Measurements from ENCODE around the gene SLC25A6.
"Not testable (repeated sequence)": the region's sequence is repeated elsewhere in the genome, so short reads cannot be mapped to it uniquely, and the experiment has no call there.

SLC25A6 gene

DNA sequence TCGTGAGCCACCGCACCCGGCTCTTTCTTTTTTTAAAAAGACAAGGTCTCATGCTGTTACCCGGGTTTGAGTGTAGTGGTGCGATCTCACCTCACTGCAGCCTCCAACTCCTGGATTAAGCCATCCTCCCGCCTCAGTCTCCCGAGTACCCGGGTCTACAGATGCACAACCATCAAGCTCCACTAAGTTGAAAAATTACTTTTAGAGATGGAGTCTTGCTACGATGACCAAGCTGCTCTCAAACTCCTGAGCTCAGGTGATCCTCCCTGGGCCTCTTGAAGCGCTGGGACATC lies 2.0 kb downstream of the SLC25A6 start:
- DNase-seq (ENCODE audit: low read depth), result no peak

DNA sequence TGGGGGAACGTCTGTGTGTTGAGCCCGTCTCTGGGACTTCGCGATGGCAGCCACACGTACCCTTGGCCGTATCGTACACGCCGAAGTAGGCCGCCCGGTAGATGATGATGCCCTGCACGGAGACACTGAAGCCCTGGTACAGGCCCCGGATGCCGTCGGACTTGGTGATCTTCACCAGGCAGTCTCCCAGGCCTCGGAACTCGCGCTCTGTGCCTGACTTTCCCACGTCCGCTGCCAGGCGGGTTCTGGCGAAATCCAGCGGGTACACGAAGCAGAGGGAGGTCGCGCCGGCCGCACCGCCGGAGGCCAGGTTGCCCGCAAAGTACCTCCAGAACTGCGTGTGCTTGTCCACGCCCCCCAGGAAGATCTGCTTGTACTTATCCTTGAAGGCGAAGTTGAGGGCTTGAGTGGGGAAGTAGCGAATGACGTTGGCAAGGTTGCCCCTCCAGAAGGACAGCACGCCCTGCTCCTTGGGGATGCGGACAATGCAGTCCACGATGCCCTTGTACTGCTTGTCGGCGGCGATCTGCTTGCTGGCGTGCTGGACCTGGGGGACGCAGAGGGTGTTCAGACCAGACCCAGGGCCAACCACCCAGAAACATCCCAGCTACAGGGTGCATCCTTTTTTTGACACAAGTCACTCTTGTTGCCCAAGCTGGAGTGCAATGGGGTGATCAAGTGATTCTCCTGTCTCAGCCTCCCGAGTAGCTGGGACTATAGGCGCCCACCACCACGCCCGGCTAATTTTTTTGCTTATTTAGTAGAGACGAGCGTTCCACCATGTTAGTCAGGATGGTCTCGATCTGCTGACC lies 2.5 kb downstream of the SLC25A6 start:
- no peak for DNase-seq (ENCODE audit: low read depth)

DNA sequence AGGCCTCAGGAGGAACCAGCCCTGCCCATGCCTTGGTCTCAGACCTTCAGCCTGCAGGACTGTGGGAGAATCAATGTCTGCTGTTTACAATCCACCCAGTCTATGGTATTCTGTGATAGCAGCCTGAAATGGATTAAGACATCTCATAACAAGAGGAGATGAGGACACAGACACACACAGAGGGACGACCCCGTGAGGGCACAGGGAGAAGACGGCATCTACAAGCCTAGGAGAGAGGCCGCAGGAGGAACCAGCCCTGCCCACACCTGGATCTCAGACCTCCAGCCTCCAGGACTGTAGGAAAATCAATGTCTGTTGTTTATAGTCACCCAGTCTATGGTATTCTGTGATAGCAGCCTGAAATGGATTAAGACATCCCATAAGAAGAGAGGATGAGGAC lies 3.3 kb downstream of the SLC25A6 start:
- DNase-seq (ENCODE audit: low read depth), result no peak

DNA sequence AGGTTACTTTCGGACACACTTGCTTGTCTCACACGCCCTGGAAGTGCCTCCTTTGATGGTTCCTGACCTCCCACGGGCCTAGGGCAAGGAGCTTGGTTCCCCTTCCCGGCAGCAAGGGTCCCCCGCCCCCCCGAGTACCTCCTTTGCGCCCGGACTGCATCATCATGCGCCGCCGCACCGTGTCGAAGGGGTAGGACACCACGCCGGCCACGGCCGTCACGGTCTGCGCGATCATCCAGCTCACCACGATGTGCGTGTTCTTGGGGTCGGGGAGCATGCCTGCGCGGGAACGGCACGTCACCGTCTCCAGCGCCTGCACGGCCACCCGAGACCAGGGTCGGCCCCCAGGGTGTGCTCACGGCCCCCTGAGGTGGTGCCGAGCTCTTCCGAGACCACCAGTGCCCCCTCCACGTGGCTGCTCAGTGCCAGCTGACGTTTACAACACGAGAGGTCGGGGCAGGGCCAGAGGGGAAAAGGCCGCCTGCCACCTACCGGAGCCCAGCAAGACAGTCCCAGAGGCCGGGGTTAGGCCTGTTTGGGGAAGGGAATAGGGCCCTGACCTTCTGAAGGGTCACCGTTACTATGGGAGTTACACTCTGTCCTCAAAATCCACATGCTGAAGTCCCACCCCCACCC lies 4.7 kb downstream of the SLC25A6 start:
- DNase-seq (ENCODE audit: low read depth), result no peak

DNA sequence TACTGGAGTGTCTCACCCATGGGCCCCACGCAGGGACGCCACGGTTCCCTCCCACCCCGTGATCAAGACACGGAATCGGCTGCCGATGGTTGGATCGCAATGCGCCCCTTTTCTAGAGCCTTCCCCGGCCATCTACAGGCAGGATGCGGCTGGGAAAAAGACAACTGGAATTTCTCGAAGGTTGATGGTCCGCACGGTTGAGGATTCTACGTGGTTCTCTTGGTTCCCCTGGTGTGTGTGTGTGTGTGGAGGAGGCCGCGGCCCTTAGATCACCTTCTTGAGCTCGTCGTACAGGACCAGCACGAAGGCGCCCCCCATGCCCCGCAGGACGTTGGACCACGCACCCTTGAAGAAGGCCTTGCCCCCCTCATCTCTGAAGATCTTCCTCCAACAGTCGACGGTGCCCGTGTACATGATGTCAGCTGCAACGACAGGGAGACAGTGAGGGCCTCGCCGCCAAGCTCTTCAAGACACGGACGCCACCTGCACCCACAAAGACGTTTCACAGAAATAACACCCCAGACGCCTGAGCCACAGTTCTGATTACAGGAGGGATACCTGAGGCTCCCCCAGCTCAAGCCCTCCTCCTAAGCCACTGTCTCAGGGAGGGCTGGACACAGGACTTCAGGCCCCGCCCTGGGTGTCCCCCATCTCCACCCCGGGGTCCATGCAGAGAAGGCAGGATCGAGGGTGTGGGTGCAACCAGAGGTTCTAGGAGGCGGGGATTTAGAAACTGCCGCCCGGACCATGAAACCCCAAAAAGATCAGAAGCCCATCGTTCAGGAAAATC lies 5.4 kb downstream of the SLC25A6 start:
- DNase-seq (ENCODE audit: low read depth), result no peak

DNA sequence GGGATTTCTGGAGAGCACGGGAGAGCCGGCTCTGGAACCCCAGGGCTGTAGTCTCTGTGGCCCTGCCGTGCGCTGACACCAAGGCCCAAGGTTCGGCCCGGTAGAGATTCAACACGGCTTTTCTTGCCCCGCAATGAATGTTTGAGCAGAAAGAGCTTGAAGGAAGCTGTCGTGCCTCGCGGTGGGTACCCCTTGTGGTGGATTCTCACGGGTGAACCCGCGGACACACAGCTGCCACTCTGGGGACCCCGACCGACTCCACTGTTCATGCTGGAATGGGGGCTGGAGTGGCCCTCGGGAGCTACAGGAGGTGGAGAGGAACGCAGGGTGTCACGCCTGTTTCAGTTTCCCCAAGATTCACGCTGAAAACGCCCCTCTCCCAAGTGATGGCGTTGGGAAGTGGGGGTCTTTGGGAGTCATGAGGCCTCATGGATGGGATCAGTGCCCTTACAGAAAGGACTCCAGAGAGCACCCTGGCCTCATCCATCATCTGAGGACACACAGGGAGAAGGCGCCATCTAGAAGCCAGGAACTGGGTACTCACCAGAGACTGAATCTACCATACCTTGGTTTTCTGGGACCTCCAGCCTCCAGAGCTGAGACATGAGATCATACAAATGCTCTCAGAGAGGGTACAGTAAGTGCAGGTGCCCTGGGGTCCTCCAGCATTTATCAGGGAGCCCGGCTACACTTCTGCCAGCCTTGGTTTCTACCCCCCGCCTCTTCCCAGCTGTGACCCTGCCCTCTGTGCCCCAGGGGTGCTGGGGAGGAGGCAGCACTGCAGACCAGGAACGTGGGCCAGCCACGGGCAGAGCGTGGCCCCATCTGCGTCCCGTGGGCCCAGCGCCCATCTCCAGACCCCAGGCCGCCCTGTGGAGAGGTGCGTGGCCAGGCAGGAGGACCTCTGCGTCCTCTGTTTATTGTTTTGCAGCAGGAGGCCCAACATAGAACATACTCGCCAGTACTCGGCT lies 6.4 kb downstream of the SLC25A6 start:
- DNase-seq (ENCODE audit: low read depth), result no peak

DNA sequence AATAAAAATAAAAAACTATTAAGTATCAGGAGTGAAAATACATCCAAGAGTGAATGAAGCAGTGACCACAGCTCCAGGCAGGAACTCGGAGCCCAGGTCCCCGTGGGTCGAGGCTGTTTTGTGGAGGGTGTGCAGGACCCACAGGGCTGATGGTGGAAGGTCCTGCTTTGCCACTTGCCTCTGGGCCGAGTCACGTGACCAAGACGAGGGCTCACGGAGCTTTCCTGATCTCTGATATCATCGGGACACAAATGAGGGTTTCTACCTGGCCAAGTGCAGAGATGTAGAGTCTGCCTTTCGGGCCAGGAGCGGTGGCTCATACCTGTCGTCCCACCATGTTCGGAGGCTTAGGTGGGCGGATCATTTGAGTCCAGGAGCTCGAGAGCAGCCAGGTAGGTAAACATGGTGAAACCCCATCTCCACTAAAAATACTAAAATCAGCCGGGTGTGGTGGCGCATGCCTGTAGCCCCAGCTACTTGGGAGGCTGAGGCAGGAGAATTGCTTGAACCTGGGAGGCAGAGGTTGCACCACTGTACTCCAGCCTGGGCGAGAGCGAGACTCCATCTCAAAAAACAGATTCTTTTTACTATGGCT lies 7.2 kb downstream of the SLC25A6 start:
- DNase-seq (ENCODE audit: low read depth), result no peak

DNA sequence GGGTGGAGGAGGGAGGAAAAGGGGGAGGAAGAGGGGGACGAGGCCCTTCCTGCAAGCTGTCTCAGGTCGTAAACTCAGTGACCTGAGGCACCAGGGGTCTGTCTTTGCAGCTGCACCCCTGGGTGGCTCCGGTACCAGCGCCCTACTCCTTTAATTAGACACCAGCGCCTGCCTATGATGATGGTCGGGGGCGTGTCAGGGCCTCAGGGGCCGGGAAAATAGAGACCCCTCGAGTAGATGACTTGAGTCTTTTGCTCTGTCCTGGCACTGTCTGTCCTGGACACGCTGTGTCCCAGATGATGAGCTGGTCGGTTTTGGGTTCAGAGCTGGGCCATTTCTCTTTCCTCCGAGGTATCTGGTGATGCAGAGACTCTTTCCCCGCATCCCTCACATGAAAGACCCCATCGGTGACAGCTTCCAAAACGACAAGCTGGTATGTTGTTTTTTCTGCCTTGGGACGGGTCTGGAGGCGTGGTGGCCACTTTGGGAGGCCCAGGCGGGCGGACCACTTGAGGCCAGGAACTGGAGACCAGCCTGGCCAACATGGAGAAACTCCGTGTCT lies 11.2 kb downstream of the SLC25A6 start:
- no peak for DNase-seq (ENCODE audit: low read depth)

DNA sequence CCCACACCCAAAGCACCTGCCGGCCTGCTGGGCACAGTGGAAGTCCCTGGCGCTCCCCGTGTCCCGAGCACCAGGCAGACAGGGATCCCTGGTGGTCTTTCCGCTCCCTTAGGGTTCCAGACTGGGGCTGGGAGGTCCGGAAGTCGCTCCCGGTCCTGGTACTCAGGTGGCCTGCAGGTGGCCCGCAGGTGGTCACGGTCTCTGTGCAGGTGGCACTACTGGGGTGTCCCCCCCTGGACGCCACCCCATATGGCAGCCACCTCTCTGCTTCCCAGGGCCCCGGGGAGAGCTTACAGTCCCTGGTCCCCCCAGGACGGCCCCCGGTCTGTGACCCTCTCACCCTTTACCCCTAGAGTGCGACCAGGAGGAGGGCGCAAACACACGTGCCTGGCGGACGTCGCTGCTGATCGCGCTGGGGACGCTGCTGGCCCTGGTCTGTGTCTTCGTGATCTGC lies 13.6 kb downstream of the SLC25A6 start:
- no peak for DNase-seq (ENCODE audit: low read depth)

DNA sequence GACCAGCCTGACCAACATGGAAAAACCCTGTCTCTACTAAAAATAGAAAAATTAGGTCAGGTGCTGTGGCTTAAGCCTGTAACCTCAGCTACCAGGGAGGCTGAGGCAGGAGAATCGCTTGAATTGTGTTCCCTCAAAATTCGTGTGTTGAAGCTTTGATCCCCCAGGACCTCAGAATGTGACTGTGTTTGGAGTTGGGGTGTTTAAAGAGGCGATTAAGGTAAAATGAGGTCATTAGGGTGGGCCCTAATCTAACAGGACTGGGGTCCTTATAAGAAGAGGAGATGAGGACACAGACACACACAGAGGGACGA lies 23.6 kb downstream of the SLC25A6 start:
- no peak for DNase-seq (ENCODE audit: low read depth)

DNA sequence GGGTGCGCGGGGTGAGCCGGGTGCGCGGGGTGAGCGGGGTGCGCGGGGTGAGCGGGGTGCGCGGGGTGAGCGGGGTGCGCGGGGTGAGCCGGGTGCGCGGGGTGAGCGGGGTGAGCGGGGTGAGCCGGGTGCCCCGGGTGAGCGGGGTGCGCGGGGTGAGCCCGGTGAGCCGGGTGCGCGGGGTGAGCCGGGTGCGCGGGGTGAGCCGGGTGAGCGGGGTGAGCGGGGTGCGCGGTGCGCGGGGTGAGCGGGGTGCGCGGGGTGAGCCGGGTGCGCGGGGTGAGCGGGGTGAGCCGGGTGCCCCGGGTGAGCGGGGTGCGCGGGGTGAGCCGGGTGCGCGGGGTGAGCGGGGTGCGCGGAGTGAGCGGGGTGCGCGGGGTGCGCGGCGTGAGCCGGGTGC lies 25.6 kb downstream of the SLC25A6 start:
- DNase-seq (ENCODE audit: low read depth), result not testable (repeated sequence)

DNA sequence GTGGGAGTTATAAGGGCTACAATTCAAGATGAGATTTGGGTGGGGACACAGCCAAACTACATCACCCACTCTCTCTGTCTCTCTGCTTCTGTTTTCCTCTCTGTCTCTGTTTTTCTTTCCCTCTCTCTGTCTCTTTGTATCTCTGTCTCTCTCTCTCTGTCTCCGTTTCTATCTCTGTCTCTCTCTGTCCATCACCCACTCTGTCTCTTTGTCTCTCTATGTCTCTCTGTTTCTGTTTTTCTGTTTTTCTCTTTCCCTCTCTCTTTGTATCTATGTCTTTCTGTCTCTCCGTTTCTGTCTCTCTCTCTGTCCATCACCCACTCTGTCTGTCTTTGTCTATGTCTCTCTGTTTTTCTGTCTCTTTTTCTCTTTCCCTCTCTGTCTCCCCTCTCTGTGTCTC lies 30.0 kb downstream of the SLC25A6 start:
- DNase-seq (ENCODE audit: low read depth), result no peak

DNA sequence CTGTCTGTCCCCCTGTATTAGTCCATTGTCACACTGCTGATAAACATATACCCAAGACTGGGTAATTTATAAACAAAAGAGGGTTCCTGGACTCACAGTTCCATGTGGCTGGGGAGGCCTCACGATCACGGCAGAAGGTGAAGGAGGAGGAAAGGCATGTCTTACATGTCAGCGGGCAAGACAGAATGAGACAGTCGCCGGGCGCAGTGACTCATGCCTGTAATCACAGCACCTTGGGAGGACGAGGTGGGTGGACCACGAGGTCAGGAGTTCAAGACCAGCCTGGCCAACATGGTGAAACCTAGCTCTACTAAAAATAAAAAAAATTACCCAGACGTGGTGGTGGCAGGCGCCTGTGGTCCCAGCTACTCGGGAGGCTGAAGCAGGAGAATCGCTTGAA lies 30.6 kb downstream of the SLC25A6 start:
- no peak for DNase-seq (ENCODE audit: low read depth)

DNA sequence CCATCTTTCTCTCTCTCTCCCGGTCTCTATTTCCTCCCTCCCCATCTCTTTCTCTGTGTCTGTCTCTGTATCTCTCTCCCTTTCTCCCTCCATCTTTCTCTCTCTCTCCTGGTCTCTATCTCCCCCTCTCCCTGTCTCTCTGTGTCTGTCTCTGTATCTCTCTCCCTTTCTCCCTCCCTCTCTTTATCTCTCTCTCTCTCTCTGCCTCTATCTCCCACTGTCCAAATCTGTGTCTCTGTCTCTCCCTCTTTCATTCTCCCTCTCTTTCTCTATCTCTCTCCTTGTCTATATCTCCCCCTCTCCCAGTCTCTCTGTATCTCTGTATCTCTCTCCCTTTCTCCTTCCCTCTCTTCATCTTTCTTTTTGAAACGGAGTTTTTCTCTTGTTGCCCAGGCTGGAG lies 31.7 kb downstream of the SLC25A6 start:
- DNase-seq (ENCODE audit: low read depth), result no peak

DNA sequence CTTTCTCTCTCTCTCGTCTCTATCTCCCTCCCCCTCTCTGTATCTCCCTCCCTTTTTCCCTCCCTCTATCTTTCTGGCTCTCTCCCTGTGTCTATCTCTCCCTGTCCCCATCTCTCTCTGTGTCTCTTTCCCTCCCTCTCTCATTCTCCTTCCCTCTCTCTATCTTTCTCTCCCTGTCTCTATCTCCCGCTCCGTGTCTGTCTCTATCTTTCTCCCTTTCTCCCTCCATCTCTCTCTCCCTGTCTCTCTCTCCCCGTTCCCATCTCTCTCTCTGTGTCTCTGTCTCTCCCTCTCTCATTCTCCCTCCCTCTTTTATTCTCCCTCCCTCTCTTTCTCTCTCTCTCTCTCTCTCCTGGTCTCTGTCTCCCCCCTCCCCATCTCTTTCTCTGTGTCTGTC lies 32.4 kb downstream of the SLC25A6 start:
- DNase-seq (ENCODE audit: low read depth), result no peak

DNA sequence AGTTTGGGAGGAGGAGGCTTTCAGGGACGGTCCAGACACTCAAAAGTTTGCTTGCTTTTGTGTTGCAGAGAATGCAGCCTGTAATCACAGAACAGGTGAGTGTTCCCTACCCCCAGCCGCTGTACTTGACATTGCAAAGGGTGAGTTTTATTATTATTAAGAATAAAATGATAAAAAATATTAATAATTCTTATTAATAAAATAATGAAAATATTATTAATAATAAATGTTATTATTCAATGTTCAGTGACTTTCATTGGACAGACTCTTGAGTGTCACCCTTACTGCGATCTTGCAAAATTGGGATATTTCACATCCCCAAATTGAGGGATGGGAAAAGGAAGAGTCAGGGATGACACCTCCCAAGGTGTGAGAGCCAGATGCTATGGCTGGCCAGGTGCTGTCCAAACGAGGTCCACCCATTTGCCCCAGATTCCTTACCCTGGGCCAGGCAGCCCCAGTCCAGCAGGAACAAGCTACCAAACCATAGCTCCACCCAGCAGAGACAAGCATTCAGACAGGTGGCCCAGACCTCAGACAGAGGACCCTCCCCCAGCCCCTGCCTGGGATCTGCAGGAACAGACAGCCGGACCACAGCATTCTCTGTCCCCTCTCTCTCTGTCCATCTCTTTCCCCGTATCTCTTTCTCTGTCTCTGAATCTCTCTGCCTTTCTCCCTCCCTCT lies 33.0 kb downstream of the SLC25A6 start:
- no peak for DNase-seq (ENCODE audit: low read depth)

DNA sequence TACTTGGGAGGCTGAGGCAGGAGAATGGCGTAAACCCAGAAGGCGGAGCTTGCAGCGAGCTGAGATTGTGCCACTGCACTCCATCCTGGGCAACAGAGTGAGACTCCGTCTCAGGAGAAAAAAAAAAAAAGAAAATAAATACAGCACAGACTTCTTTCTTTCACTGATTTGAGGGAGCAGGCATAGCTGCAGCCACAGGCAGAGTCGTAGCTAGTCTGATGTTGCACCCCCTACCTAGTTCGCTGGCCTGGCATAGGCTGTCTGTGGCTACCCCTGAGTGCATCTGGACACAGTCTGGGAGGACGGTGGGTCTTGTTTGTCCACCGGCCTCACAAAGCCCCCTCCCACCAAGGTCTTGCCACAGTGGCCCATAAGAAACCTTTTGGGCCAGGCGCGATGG lies 33.9 kb downstream of the SLC25A6 start:
- no peak for DNase-seq (ENCODE audit: low read depth)

DNA sequence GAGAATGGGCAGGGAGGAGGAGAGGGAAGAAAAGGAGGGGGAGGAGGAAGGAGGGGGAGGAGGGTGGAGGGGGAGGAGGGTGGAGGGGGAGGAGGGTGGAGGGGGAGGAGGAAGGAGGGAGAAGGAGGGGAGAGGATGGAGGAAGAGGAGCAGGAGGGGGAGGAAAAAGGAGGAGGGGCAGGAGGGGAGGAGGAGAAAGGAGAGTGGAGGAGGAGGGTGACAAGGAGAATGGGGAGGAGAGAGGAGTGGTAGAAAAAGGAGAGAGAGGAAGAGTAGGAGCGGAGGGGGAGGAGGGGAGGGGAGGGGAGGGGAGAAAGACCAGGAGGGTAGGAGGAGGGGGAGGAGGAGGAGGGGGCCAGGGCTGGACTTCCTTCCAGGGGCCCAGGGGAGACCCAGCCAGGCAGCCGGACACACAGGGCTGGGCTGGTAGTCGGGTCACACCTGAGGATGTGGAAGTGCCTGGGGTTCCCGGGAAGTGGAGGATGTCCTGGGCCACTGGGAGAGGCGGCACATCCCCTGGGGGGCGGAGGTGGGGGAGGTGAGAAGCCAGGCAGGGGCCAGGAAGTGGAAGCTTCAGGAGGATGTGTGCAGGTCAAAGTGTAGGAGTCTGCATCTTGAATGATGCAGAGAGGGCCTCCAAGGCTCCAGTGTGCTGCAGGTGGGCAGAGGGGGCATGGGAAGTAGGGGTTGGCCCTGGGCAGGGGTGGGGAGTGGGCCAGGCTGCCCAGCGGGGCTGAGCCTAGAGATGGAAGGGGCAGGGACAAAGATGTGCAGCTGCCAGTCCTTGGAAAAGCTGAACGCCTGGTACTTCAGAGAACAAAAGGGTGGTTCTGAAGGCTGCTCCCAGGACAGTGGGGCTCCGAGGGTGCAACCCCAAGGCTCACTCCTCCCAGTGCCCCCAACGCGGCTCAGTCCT lies 36.5 kb downstream of the SLC25A6 start:
- DNase-seq (ENCODE audit: low read depth), result no peak

Measured in GM04504 (cell line).